Measurements from ENCODE around the gene ANKMY1.

Gene ANKMY1

DNA sequence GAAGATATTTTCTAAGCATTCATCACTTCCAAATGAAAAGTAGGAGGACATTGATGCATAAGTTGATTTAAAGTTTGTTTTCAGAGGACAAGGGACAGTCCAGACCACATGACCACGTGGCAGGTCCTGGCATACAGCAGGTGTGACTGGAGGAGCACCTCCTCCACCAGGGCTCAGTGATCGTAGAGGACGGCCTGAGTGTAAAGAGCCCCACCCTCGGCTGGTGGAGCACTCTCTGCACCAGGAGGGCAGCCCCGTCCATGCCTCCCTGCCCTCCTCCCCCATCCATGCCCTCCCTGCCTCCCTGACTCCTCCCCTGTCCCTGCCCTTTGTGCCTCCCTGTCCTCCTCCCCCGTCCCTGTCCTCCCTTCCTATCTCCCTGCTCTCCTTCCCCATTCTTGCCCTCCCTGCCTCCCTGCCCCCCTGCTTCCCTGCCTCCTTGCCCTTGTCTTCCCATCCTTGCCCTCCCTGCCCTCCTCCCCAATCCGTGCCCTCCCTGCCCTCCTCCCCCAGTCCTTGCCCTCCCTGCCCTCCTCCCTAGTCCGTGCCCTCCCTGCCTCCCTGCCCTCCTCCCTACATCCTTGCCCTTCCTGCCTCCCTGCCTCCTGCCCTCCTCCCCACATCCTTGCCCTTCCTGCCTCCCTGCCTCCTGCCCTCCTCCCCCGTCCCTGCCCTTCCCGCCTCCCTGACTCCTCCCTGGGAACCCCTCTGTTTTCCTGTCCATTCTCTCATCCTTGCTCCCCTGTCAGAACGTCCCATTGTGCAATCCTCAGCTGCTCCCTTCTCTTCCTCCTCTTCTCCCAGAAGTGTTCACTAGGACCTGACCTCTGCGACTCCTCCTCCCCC, 47.9 kb downstream of the ANKMY1 start:
- H3K27ac ChIP-seq = no peak overlapping the region
- no peak overlapping the region for H3K4me3 ChIP-seq
- TF ChIP-seq, protein P1, sequence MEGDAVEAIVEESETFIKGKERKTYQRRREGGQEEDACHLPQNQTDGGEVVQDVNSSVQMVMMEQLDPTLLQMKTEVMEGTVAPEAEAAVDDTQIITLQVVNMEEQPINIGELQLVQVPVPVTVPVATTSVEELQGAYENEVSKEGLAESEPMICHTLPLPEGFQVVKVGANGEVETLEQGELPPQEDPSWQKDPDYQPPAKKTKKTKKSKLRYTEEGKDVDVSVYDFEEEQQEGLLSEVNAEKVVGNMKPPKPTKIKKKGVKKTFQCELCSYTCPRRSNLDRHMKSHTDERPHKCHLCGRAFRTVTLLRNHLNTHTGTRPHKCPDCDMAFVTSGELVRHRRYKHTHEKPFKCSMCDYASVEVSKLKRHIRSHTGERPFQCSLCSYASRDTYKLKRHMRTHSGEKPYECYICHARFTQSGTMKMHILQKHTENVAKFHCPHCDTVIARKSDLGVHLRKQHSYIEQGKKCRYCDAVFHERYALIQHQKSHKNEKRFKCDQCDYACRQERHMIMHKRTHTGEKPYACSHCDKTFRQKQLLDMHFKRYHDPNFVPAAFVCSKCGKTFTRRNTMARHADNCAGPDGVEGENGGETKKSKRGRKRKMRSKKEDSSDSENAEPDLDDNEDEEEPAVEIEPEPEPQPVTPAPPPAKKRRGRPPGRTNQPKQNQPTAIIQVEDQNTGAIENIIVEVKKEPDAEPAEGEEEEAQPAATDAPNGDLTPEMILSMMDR (IDR thresholded peaks at IDR 0.05) = no peak
- peak; percentile 40 for DNase-seq (ENCODE audit: low spot score)

DNA sequence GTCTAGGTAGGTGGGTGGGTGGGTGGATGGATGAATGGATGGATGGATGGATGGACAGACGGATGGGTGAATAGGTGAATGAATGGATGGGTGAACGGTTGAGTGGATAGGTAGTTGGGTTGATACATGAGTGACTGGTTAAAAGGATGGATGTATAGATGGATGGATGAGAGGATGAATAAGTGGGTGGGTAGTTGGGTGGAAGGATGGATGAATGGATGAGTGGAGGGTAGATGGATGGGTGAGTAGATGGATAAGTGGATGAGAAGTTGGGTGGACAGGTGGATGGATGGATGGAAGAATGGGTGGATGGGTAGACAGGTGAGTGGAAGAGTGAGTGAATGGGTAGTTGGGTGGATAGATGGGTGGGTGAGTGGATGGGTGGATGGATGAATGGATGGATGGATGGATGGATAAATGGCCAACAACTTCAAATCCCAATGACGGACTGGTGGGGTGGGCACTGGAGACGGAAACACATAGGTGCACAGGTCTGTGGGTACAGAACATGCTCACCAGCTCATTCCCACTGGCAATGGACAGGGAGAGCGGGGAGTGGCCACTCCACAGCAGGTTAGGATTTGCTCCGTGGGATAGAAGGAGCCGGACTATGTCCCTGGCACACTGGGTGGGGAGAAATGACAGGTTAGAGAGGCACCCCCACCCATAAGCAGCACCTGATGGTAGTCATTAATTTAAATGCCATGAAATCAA, 48.8 kb downstream of the ANKMY1 start:
- TF ChIP-seq, protein P1 (IDR thresholded peaks at IDR 0.05) = no peak
- DNase-seq (ENCODE audit: low spot score) = peak; percentile 45
- H3K27ac ChIP-seq = no peak overlapping the region
- H3K4me3 ChIP-seq = no peak overlapping the region

DNA sequence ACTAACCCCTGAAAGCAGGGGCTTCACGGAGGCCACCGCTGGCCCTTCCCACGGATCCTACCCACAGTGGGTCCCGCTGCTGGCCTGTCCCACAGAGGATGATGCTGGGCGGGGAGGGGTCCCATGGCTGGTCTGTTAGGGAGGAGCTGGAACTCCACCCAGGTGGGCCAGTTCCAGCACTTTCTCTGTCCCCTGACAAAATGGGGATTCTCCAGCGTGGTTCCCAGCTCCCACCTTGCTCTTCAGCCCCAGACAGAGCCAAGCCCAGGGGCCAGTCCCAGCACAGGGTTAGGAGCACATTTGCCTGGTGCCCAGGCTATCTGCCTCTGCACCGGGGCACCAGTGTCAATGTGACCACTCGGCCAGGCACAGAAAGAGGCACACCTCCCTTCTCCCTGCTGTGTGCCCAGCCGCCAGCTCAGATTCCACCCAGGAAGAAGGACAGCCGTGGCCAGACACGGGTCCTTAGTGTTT, 50.0 kb downstream of the ANKMY1 start:
- Histone ChIP-seq H3K27ac (no peak overlapping the region), H3K4me3 (no peak overlapping the region)
- DNase-seq (ENCODE audit: low spot score) = peak; percentile 55
- TF ChIP-seq, protein P1 (IDR thresholded peaks at IDR 0.05) = no peak

DNA sequence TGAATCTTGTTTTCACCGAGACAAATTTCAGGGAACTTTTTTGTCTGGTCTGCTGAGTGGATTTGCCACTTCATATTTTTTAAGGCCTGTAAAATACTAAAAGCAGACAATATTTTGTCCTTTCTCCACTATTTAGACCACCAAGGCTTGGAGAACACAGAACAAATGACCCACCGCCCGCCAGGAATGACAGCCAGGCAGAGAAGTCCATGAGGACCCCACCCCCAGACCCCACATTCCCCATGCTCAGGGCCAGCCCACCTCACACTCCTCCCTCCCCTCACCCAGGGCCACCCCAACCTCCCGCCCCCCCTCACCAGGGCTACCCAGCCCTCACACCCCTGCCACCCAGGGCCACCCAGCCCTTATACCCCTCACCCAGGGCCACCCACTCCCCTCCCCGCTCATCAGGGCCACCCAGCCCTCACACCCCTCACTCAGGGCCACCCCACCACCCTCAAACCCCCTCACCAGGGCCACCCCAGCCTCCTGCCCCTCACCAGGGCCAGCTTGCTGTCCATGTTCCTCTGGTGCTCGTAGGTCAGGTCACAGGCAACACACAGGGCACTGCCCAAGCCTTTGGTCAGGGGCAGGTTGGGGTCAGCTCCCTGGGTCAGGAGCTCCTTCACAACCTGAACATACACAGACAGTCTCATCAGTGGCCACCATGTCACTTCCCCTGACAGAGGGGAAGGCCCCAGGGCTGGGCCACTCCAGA, 50.6 kb downstream of the ANKMY1 start:
- Histone ChIP-seq H3K27ac (no peak overlapping the region), H3K4me3 (no peak overlapping the region)
- TF ChIP-seq, protein P1 (IDR thresholded peaks at IDR 0.05) = no peak
- DNase-seq (ENCODE audit: low spot score) = peak; percentile 63

DNA sequence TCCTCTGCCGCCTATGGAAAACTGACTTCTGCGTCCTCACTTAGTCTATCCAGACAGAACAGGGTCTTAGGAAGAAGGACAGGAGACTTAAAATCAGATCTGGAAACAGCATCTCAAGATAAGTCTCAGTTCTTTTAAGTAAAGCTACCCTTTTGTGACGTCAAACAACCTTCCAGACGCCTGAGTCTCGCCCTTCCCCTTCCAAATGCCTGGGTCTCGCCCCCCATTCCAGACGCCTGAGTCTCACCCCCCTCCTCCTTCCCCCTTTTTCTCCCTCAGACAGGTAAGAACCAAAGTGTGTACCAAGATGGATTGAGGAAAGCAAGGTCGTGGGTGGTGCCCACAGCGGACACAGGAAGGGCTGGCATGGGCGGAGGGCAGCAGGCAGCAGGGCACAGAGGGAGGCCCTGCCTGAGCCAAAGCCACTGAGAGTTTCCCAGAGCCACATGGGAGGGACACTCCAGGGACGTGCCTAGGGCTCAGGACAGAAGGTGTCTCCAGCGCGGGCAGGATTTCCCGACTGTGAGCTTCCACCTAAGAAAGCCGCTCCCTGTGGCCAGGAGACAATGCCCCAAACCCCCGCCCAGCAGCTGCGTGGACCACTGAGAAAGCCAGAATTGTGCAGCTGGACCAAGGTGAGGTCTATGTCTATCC, 51.3 kb downstream of the ANKMY1 start:
- TF ChIP-seq, protein P1 (IDR thresholded peaks at IDR 0.05) = no peak
- peak; percentile 49 for DNase-seq (ENCODE audit: low spot score)
- no peak overlapping the region for H3K4me3 ChIP-seq

DNA sequence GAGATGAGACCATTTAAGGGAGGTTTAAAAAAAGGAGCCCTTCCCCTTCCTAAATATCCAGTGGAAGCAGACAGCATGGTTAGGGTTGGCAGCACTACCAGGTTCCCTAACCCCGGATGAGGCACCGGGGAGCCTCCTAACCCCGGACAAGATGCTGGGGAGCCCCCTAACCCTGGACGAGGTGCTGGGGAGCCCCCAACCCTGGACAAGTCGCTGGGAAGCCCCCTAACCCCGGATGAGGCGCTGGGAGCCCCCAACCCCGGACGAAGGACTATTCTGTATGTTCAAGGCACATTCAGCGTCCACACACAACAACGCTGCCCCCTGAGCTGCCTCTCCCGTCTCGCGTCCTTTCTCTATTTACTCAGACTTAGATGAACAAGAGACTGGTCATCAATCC, 51.9 kb downstream of the ANKMY1 start:
- Histone ChIP-seq H3K27ac (no peak overlapping the region), H3K4me3 (no peak overlapping the region)
- TF ChIP-seq, protein P1 (IDR thresholded peaks at IDR 0.05) = no peak
- DNase-seq (ENCODE audit: low spot score) = peak; percentile 52

More for the DNA sequence above, 51.3 kb downstream of the ANKMY1 start:
- no peak overlapping the region for H3K27ac ChIP-seq
